Measurements from ENCODE around the gene BAHD1. TPM values are rescaled to one million over a fixed set of nuclear protein-coding genes. Genes with fewer than 3 reads are reported as not detected.

The BAHD1 gene
- total RNA-seq, 1 donor from 2014 or later, result 28.4 TPM

- peaks cover 4% of the 10 kb centered on the region for H3K36me3 Mint-ChIP-seq (ENCODE audit: low read depth)
- no peak overlapping the region for H3K27ac Mint-ChIP-seq
- no peaks in the 10 kb centered on the region for H3K9me3 Mint-ChIP-seq
- ChIA-PET CTCF (no interaction called here), POLR2A (no interaction called here)
- TF ChIP-seq CTCF (IDR thresholded peaks at IDR 0.05), result no peak
- H3K4me3 Mint-ChIP-seq, result peak overlapping the region; percentile 36
- intact Hi-C loops (cut with micrococcal nuclease), result loop anchor here (10.0 kb wide), 1 partner anchor 654 kb away; the partner anchor contains the start of gene FSIP1
- H3K27me3 Mint-ChIP-seq, result peaks cover 27% of the 10 kb centered on the region
- ATAC-seq (ENCODE audit: low read depth) (no peak), DNase-seq (no peak)
- H3K4me1 Mint-ChIP-seq, result peaks cover 54% of the 10 kb centered on the region
Measured at GRCh38 chr15:40438712-40439111, 2.0 kb upstream of the BAHD1 start.

GRCh38 chr15:40439461-40439959 is 1.2 kb upstream of the BAHD1 start:
- ATAC-seq (ENCODE audit: low read depth), result no peak
- TF ChIP-seq CTCF (IDR thresholded peaks at IDR 0.05), result no peak
- Mint-ChIP-seq H3K27me3 (peaks cover 27% of the 10 kb centered on the region), H3K27ac (peak overlapping the region; percentile 68), H3K4me3 (peak overlapping the region; percentile 88), H3K36me3 (ENCODE audit: low read depth) (peaks cover 4% of the 10 kb centered on the region), H3K4me1 (peaks cover 62% of the 10 kb centered on the region), H3K9me3 (no peaks in the 10 kb centered on the region)
- intact Hi-C loops (cut with micrococcal nuclease), result loop anchor here (10.0 kb wide), 1 partner anchor 655 kb away; the partner anchor contains the start of gene FSIP1
- ChIA-PET CTCF (interaction anchor here (0.5 kb wide), 1 partner anchor 1171 kb away, joined by 3 read pairs; no protein-coding TSS in a partner anchor), POLR2A (interaction anchor here (0.6 to 2.8 kb wide), 11 partner anchors 17 to 1356 kb away, joined by 3 to 8 read pairs (median 5); partner anchors contain the start of genes CHST14, KNSTRN and RAD51)
- no peak for DNase-seq

DNA sequence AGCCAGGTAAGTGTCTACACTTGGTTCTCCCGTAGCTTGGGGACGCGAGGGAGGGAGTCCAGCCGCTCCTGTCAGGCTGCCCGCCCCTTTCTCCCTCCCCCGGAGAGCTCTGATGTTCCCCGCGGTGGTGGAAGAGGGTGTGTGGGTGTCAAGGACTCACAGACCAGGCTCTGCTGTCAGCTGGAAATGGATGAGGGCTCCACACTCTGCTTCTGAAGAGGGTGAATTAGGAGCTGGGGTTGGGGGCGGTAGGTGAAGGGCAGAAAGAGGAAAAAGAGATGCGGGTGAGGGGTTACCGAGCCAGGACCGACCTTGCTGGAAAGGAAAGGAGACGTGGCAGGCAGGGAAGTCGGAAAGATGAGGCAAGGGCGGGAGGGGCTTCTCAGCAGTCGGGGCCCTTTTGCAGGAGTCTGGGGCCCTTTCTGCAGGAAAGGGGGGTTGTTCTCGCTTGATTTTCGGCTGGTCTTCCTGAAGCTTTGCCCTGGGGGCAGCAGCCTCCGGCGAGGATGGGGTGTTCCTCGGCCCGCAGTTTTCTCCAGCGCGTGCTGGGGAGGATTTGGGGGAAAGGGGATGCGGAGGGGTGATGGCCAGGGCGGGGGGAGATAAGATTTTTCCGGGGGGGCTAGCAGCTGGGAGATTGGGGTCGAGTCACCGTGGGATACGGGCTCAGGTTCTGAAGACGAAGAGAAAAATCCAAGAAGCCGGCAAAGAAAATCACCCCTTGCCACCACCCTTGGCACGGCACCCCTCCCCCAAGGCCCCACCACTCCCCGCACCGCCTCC is 602 bp upstream of the BAHD1 start:
- peak overlapping the region; percentile 68 for H3K27ac Mint-ChIP-seq
- H3K9me3 Mint-ChIP-seq, result no peaks in the 10 kb centered on the region
- intact Hi-C loops (cut with micrococcal nuclease), result loop anchor here (1.0 to 10.0 kb wide), 8 partner anchors 58 to 655 kb away; partner anchors contain the start of genes C15orf62, CCDC32, DNAJC17 and FSIP1
- peaks cover 4% of the 10 kb centered on the region for H3K36me3 Mint-ChIP-seq (ENCODE audit: low read depth)
- POLR2A ChIA-PET, result interaction anchor here (0.6 to 2.8 kb wide), 16 partner anchors 18 to 1355 kb away, joined by 3 to 8 read pairs (median 4); partner anchors contain the start of genes CHST14, KNSTRN and RAD51
- no peak for ATAC-seq (ENCODE audit: low read depth)
- CTCF ChIA-PET, result interaction anchor here (0.5 to 1.4 kb wide), 3 partner anchors 43 to 1171 kb away, joined by 3 to 4 read pairs (median 3); no protein-coding TSS in a partner anchor
- peak; percentile 39 for DNase-seq
- TF ChIP-seq CTCF (IDR thresholded peaks at IDR 0.05), result no peak
- H3K27me3 Mint-ChIP-seq, result peaks cover 26% of the 10 kb centered on the region
- H3K4me1 Mint-ChIP-seq, result peaks cover 65% of the 10 kb centered on the region
- peak overlapping the region; percentile 88 for H3K4me3 Mint-ChIP-seq

DNA sequence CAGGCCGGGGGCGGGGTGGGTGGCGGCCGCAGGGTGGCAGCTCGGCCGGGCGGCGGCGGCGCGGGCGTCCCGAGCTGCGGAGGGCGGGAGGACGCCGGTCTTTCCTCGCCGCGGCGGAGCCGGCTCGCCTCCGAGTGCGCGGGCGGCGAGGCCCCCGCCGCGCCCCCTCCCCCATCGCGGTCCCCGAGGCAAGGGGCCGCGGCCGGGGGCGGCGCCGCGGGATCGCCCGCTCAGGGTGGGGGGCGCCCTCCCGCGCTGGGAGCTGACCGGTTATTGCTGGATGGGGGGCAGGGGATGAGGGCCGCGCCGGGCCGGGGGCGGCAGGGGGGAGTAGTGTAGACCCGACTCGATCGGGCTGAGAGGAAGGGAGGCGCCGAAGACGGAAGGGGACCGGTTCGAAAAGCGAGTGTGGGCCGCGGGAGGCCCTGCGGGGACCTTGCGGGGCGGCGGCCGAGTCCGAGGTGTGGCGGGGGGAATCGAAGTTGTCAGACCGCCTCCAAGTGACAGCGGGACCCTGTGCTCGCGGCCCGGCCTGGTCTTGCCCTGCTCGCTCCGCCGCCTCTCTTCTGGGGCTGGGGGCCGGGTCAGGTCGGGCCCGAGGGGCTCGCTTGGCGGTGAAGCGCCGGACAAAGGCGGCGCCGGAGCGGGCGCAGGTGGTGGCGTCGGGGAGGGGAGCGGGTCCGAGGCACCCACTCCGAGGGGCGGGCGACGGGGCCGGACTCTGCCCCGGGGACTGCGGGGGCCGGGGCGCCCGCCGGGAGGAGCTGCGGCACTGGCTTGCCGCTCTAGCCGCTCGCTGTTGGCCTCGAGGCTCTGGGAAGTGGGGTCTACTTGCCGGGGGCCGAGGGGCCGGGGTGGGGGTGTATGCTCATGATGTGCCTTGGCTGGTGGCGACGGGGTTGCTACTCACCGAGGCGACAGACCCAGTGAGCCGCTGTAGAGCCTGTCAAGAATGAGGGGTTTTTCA is 1.1 kb downstream of the BAHD1 start:
- no peaks in the 10 kb centered on the region for H3K9me3 Mint-ChIP-seq
- peaks cover 6% of the 10 kb centered on the region for H3K36me3 Mint-ChIP-seq (ENCODE audit: low read depth)
- peak overlapping the region; percentile 66 for H3K27ac Mint-ChIP-seq
- CTCF ChIA-PET, result interaction anchor here (1.4 kb wide), 2 partner anchors 10 to 44 kb away, joined by 3 to 8 read pairs; no protein-coding TSS in a partner anchor
- intact Hi-C loops (cut with micrococcal nuclease), result loop anchor here (1.0 to 5.0 kb wide), 6 partner anchors 28 to 405 kb away; partner anchors contain the start of genes C15orf62, CCDC32, CHST14 and RPUSD2
- peak; percentile 37 for DNase-seq
- POLR2A ChIA-PET, result interaction anchor here (0.6 to 2.8 kb wide), 8 partner anchors 27 to 994 kb away, joined by 3 to 8 read pairs (median 4); partner anchors contain the start of genes KNSTRN and PLCB2
- H3K4me1 Mint-ChIP-seq, result peaks cover 52% of the 10 kb centered on the region
- peak overlapping the region; percentile 86 for H3K4me3 Mint-ChIP-seq
- ATAC-seq (ENCODE audit: low read depth), result no peak
- TF ChIP-seq CTCF (IDR thresholded peaks at IDR 0.05), result no peak
- H3K27me3 Mint-ChIP-seq, result peaks cover 18% of the 10 kb centered on the region
